OCI-LY3 (cell line): ENCODE data around the gene EYS.

Experiments
- H2AFZ ChIP-seq: fragments of 200-600, 300-600 bp; shearing (Covaris generic); 2 replicates; pipeline ENCODE4 v1.6.0; 2014; ENCODE audit warnings: antibody characterized with exemption, low read depth, low read length
- H3K27ac ChIP-seq: fragments of 200-600, 300-600 bp; sonication (generic); 2 replicates; pipeline ENCODE4 v1.5.1; 2014; ENCODE audit warnings: mild to moderate bottlenecking, low read length, moderate library complexity, mixed read lengths
- H3K27me3 ChIP-seq: fragments of 200-600, 300-600 bp; sonication (generic); 2 replicates; pipeline ENCODE4 v1.6.1; 2014; ENCODE audit warnings: low read depth, low read length, mixed read lengths
- H3K36me3 ChIP-seq: fragments of 200-600, 300-600 bp; sonication (generic); replicated peaks from 2 replicates; pipeline ENCODE3; 2014; ENCODE audit warnings: low read depth, low read length, mixed read lengths
- H3K4me1 ChIP-seq: fragments of 300-600, 200-600 bp; sonication (generic); 2 replicates; pipeline ENCODE4 v1.6.1; 2014; ENCODE audit warnings: low read length, mixed read lengths
- H3K4me2 ChIP-seq: fragments of 200-600, 300-600 bp; sonication (generic); 2 replicates; pipeline ENCODE4 v1.6.1; 2014; ENCODE audit warnings: low read length, mixed read lengths
- H3K4me3 ChIP-seq: fragments of 300-600, 200-600 bp; sonication (generic); 2 replicates; pipeline ENCODE4 v1.5.1; 2014; ENCODE audit warnings: antibody characterized with exemption, mild to moderate bottlenecking, low read length, moderate library complexity
- H3K79me2 ChIP-seq: fragments of 300-600, 200-600 bp; shearing (Covaris generic); 2 replicates; pipeline ENCODE4 v1.6.1; 2014; ENCODE audit warnings: mild to moderate bottlenecking, low read length, mixed read lengths
- H3K9ac ChIP-seq: fragments of 300-600, 200-600 bp; shearing (Covaris generic); 2 replicates; pipeline ENCODE4 v1.6.0; 2014; ENCODE audit warnings: mild to moderate bottlenecking, low read length, moderate library complexity
- H3K9me3 ChIP-seq: fragments of 200-600, 300-600 bp; shearing (Covaris generic); 2 replicates; pipeline ENCODE4 v1.6.1; 2014; ENCODE audit warnings: low read length, mixed read lengths; ENCODE audit not compliant: insufficient read depth
- H4K20me1 ChIP-seq: fragments of 200-600, 300-600 bp; sonication (generic); 2 replicates; pipeline ENCODE4 v1.6.1; 2016; ENCODE audit warnings: low read length, mixed read lengths; ENCODE audit not compliant: insufficient read depth
- CTCF ChIP-seq: fragments of 200-600, 300-600 bp; sonication (generic); IDR thresholded peaks from 2 replicates; pipeline ENCODE4 v1.5.1; 2014; ENCODE audit warnings: antibody characterized with exemption, low read length, low read depth
- EZH2phosphoT487 ChIP-seq: fragments of 200-600 bp; shearing (Covaris generic); IDR thresholded peaks from 2 replicates; pipeline ENCODE4 v1.6.1; 2018; ENCODE audit warnings: antibody characterized with exemption, mixed run types, low read depth

The EYS gene

GRCh38 chr6:64930681-64931080 is 776.3 kb downstream of the EYS start:
- H3K36me3 ChIP-seq: no peaks in the 10 kb centered on the region
- no peaks in the 10 kb centered on the region for H3K9me3 ChIP-seq
- H4K20me1 ChIP-seq: no peaks in the 10 kb centered on the region
- H3K4me2 ChIP-seq: no peak overlapping the region
- H3K27me3 ChIP-seq: no peaks in the 10 kb centered on the region
- no peak overlapping the region for H3K4me3 ChIP-seq
- no peak overlapping the region for H3K27ac ChIP-seq
- TF ChIP-seq CTCF: no peak
- TF ChIP-seq EZH2phosphoT487: no peak
- no peaks in the 10 kb centered on the region for H3K4me1 ChIP-seq
- H3K79me2 ChIP-seq: no peaks in the 10 kb centered on the region
- no peak overlapping the region for H3K9ac ChIP-seq
- no peak overlapping the region for H2AFZ ChIP-seq

GRCh38 chr6:64926051-64926450 is 781.0 kb downstream of the EYS start:
- no peak overlapping the region for H3K9ac ChIP-seq
- no peaks in the 10 kb centered on the region for H3K9me3 ChIP-seq
- no peak overlapping the region for H3K4me2 ChIP-seq
- no peak overlapping the region; the same call in 1 of the 2 replicates for H2AFZ ChIP-seq
- no peak overlapping the region for H3K27ac ChIP-seq
- H3K27me3 ChIP-seq: no peaks in the 10 kb centered on the region
- no peak for TF ChIP-seq CTCF
- TF ChIP-seq EZH2phosphoT487: no peak
- no peaks in the 10 kb centered on the region for H3K4me1 ChIP-seq
- no peak overlapping the region for H3K4me3 ChIP-seq
- H3K36me3 ChIP-seq: no peaks in the 10 kb centered on the region
- H3K79me2 ChIP-seq: no peaks in the 10 kb centered on the region
- no peaks in the 10 kb centered on the region for H4K20me1 ChIP-seq

- Histone ChIP-seq H2AFZ (no peak overlapping the region), H3K9ac (no peak overlapping the region), H3K27me3 (no peaks in the 10 kb centered on the region), H3K27ac (no peak overlapping the region), H3K79me2 (no peaks in the 10 kb centered on the region), H4K20me1 (no peaks in the 10 kb centered on the region), H3K4me1 (no peaks in the 10 kb centered on the region), H3K4me2 (no peak overlapping the region), H3K36me3 (no peaks in the 10 kb centered on the region), H3K9me3 (no peaks in the 10 kb centered on the region), H3K4me3 (no peak overlapping the region)
- TF ChIP-seq CTCF (no peak), EZH2phosphoT487 (no peak)
Observed at GRCh38 chr6:64920257-64920656, 786.8 kb downstream of the EYS start.

DNA sequence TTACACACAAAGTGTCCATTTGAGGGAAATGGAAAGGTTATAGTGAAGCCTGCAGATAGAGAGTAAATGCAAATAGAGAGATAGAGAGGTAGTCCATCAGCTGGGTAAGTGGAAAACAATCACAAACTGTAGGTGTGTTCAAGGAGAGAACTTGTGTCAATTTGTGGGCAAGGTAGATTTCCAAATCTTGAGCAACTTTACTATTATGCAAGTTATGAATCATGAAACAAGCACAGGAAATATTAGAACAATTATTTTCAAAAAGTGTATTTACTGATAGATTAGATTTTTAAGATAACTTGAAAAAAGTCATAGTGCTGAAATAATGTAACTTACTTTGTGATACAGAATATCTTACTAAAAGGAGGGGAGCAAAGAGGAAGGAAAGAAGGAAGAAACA is 792.9 kb downstream of the EYS start:
- Histone ChIP-seq H3K9me3 (no peaks in the 10 kb centered on the region), H4K20me1 (no peaks in the 10 kb centered on the region), H3K9ac (no peak overlapping the region), H2AFZ (no peak overlapping the region), H3K27me3 (no peaks in the 10 kb centered on the region), H3K4me1 (no peaks in the 10 kb centered on the region), H3K27ac (no peak overlapping the region), H3K4me3 (no peak overlapping the region), H3K79me2 (no peaks in the 10 kb centered on the region), H3K36me3 (no peaks in the 10 kb centered on the region), H3K4me2 (no peak overlapping the region)
- TF ChIP-seq CTCF: no peak
- TF ChIP-seq EZH2phosphoT487: no peak
